MM.1S (cell line): Measurements from ENCODE around the gene PDGFD.

Experiments used
- DNase-seq: peaks from one replicate; pipeline ENCODE4 v3.0.0-alpha.2; 2015
- H2AFZ ChIP-seq: fragments of 300-600 bp; sonication (generic); 2 replicates; pipeline ENCODE4 v1.6.0; 2016; ENCODE audit warnings: antibody characterized with exemption, low read length
- H3F3A ChIP-seq: fragments of 300-600 bp; sonication (generic); 2 replicates; pipeline ENCODE4 v1.6.1; 2016; ENCODE audit warnings: mild to moderate bottlenecking, antibody characterized with exemption, low read length, moderate library complexity, mixed read lengths; ENCODE audit not compliant: insufficient read depth
- H3K27ac ChIP-seq: fragments of 300-600 bp; sonication (generic); 2 replicates; pipeline ENCODE4 v1.5.1; 2016; ENCODE audit warnings: mild to moderate bottlenecking, low read length
- H3K27me3 ChIP-seq: fragments of 300-600 bp; sonication (generic); replicated peaks from 2 replicates; pipeline ENCODE4 v1.6.0; 2016; ENCODE audit warnings: low read length; ENCODE audit not compliant: insufficient read depth
- H3K36me3 ChIP-seq: fragments of 300-600 bp; sonication (generic); replicated peaks from 2 replicates; pipeline ENCODE4 v1.6.1; 2016; ENCODE audit warnings: mild to moderate bottlenecking, low read length, mixed read lengths; ENCODE audit not compliant: insufficient read depth
- H3K4me1 ChIP-seq: fragments of 300-600 bp; sonication (generic); 2 replicates; pipeline ENCODE4 v1.6.1; 2016; ENCODE audit warnings: low read length, mixed read lengths
- H3K4me2 ChIP-seq: fragments of 300-600 bp; sonication (generic); 2 replicates; pipeline ENCODE4 v1.6.0; 2016; ENCODE audit warnings: low read depth, low read length
- H3K4me3 ChIP-seq: fragments of 300-600 bp; sonication (generic); 2 replicates; pipeline ENCODE4 v1.5.1; 2016; ENCODE audit warnings: low read length, mixed read lengths
- H3K79me2 ChIP-seq: fragments of 300-600 bp; sonication (generic); 2 replicates; pipeline ENCODE4 v1.6.1; 2016; ENCODE audit warnings: mixed run types, low read length, mixed read lengths
- H3K9ac ChIP-seq: fragments of 300-600 bp; sonication (generic); 2 replicates; pipeline ENCODE4 v1.6.1; 2016; ENCODE audit warnings: low read length, mixed read lengths
- H3K9me2 ChIP-seq: fragments of 300-600 bp; sonication (generic); replicated peaks from 2 replicates; pipeline ENCODE4 v1.6.1; 2016; ENCODE audit warnings: mild to moderate bottlenecking, low read length, mixed read lengths; ENCODE audit not compliant: insufficient read depth
- H3K9me3 ChIP-seq: fragments of 300-600 bp; sonication (generic); replicated peaks from 2 replicates; pipeline ENCODE4 v1.6.1; 2016; ENCODE audit warnings: mild to moderate bottlenecking, low read length, mixed read lengths; ENCODE audit not compliant: insufficient read depth
- H4K20me1 ChIP-seq: fragments of 300-600 bp; sonication (generic); 2 replicates; pipeline ENCODE4 v1.6.1; 2016; ENCODE audit warnings: mild to moderate bottlenecking, low read length, moderate library complexity, mixed read lengths; ENCODE audit not compliant: insufficient read depth
- CTCF ChIP-seq: fragments of 300-600 bp; sonication (generic); IDR thresholded peaks from 2 replicates; pipeline ENCODE4 v1.5.1; 2016; ENCODE audit warnings: antibody characterized with exemption, low read length, mixed read lengths
- EZH2 ChIP-seq: fragments of 300-600 bp; sonication (generic); optimal IDR thresholded peaks from 2 replicates; pipeline ENCODE3; 2017; ENCODE audit warnings: low read depth, mild to moderate bottlenecking, antibody characterized with exemption, low read length, mixed read lengths
- EZH2phosphoT487 ChIP-seq: fragments of 300-600 bp; sonication (generic); IDR thresholded peaks from 2 replicates; pipeline ENCODE4 v1.6.1; 2018; ENCODE audit warnings: antibody characterized with exemption, low read length

The PDGFD gene

GRCh38 chr11:104055596-104055995, 108.4 kb downstream of the PDGFD start:
- no peak for TF ChIP-seq CTCF
- TF ChIP-seq EZH2: no peak
- no peak for TF ChIP-seq EZH2phosphoT487
- H3K27ac ChIP-seq: no peak overlapping the region
- no peaks in the 10 kb centered on the region for H4K20me1 ChIP-seq
- H3K79me2 ChIP-seq: no peaks in the 10 kb centered on the region
- H3K36me3 ChIP-seq: no peaks in the 10 kb centered on the region
- no peak overlapping the region for H3K4me2 ChIP-seq
- no peaks in the 10 kb centered on the region for H3K9me3 ChIP-seq
- H3K4me1 ChIP-seq: no peaks in the 10 kb centered on the region
- no peaks in the 10 kb centered on the region for H3F3A ChIP-seq
- no peaks in the 10 kb centered on the region for H3K9me2 ChIP-seq
- no peak overlapping the region for H3K9ac ChIP-seq
- no peak overlapping the region for H2AFZ ChIP-seq
- DNase-seq: no peak
- no peaks in the 10 kb centered on the region for H3K27me3 ChIP-seq
- H3K4me3 ChIP-seq: no peak overlapping the region

GRCh38 chr11:104054911-104055529, 108.9 kb downstream of the PDGFD start:
- no peaks in the 10 kb centered on the region for H3K9me2 ChIP-seq
- H4K20me1 ChIP-seq: no peaks in the 10 kb centered on the region
- TF ChIP-seq EZH2phosphoT487 (no peak), EZH2 (no peak), CTCF (no peak)
- no peaks in the 10 kb centered on the region for H3K27me3 ChIP-seq
- no peak overlapping the region for H3K4me3 ChIP-seq
- no peak overlapping the region for H3K4me2 ChIP-seq
- DNase-seq: no peak
- no peaks in the 10 kb centered on the region for H3F3A ChIP-seq
- H3K9ac ChIP-seq: no peak overlapping the region
- no peaks in the 10 kb centered on the region for H3K9me3 ChIP-seq
- H3K36me3 ChIP-seq: no peaks in the 10 kb centered on the region
- no peaks in the 10 kb centered on the region for H3K79me2 ChIP-seq
- H3K27ac ChIP-seq: no peak overlapping the region
- no peaks in the 10 kb centered on the region for H3K4me1 ChIP-seq
- H2AFZ ChIP-seq: no peak overlapping the region

GRCh38 chr11:104053743-104054478, 110.0 kb downstream of the PDGFD start:
- no peak for DNase-seq
- Histone ChIP-seq H3K4me2 (no peak overlapping the region), H3K27ac (no peak overlapping the region), H3K36me3 (no peaks in the 10 kb centered on the region), H3K4me3 (no peak overlapping the region), H3K79me2 (no peaks in the 10 kb centered on the region), H4K20me1 (no peaks in the 10 kb centered on the region), H3K4me1 (no peaks in the 10 kb centered on the region), H3F3A (no peaks in the 10 kb centered on the region), H2AFZ (no peak overlapping the region), H3K9me3 (no peaks in the 10 kb centered on the region), H3K27me3 (no peaks in the 10 kb centered on the region), H3K9ac (no peak overlapping the region), H3K9me2 (no peaks in the 10 kb centered on the region)
- no peak for TF ChIP-seq EZH2
- no peak for TF ChIP-seq EZH2phosphoT487
- no peak for TF ChIP-seq CTCF
